GM12878 (cell line): ENCODE data around the gene ZNF619. TPM values are rescaled to one million over a fixed set of nuclear protein-coding genes. Genes with fewer than 3 reads are reported as not detected.

Experiments
- ATAC-seq: fragments of 200-7000 bp; cut with Tn5 transposase; 3 replicates; pipeline ENCODE4 v1.9.1; 2020; ENCODE audit warnings: mild to moderate bottlenecking, moderate library complexity
- BruUV-seq: library from RNA; stranded (reverse); fragments of 400-500 nt; replicated peaks from 2 replicates; lab custom pipeline; 2021; lab: Mats Ljungman, UMichigan
- CTCF ChIA-PET: fragments of 300-600 bp; sonication (Branson Sonifier 250); formaldehyde crosslinking; extraction: SDS; loops from one replicate; lab custom pipeline; 2021; ENCODE audit warnings: inconsistent platforms; lab: Yijun Ruan, JAX
- POLR2A ChIA-PET: fragments of 350-600 bp; formaldehyde crosslinking; extraction: SDS; loops from one replicate; lab custom pipeline; 2021; ENCODE audit warnings: inconsistent platforms; lab: Charles Lee
- RAD21 ChIA-PET: fragments of 300-600 bp; sonication (Branson Sonifier 250); formaldehyde crosslinking; loops from one replicate; lab custom pipeline; 2023; ENCODE audit warnings: antibody characterized with exemption; ENCODE audit not compliant: unreplicated experiment; lab: Charles Lee
- SMC1A ChIA-PET: fragments of 300-600 bp; sonication (Branson Sonifier 250); formaldehyde crosslinking; loops from one replicate; lab custom pipeline; 2023; ENCODE audit not compliant: unreplicated experiment, uncharacterized antibody; lab: Charles Lee
- DNase-seq: peaks from one replicate; pipeline ENCODE4 v3.0.0-alpha.2; 2011; ENCODE audit warnings: low read depth, low spot score
- FAIRE-seq: peaks from 3 replicates; lab custom pipeline; 2011; peaks lifted over from hg19 to GRCh38; lab: Jason Lieb, UNC
- H2AFZ ChIP-seq: 2 replicates; pipeline ENCODE4 v1.6.0; 2011; ENCODE audit warnings: low read depth, low read length, control low read depth; ENCODE audit not compliant: control insufficient read depth
- H3K27ac ChIP-seq: 2 replicates; pipeline ENCODE4 v1.5.1; 2011; ENCODE audit warnings: control low read depth; ENCODE audit not compliant: control insufficient read depth, insufficient read depth
- H3K27me3 ChIP-seq, 2 experiments: replicated peaks in 1 of 2; 2 replicates each; pipeline versions ENCODE4 v1.6.0 to v1.6.1; 2011; ENCODE audit warnings: low read length in 1 of 2; ENCODE audit not compliant: control insufficient read depth in 2 of 2, insufficient read depth in 2 of 2
- H3K36me3 ChIP-seq, 2 experiments: 2 replicates each; pipeline ENCODE4 v1.5.1; 2011; ENCODE audit warnings: low read length in 1 of 2; ENCODE audit not compliant: control insufficient read depth in 2 of 2, insufficient read depth in 2 of 2
- H3K4me1 ChIP-seq: 2 replicates; pipeline ENCODE4 v1.6.1; 2011; ENCODE audit warnings: mild to moderate bottlenecking, low read length, moderate library complexity, mixed read lengths; ENCODE audit not compliant: control insufficient read depth, insufficient read depth
- H3K4me2 ChIP-seq: 2 replicates; pipeline ENCODE4 v1.6.0; 2011; ENCODE audit warnings: control low read depth; ENCODE audit not compliant: control insufficient read depth, insufficient read depth
- H3K4me3 ChIP-seq: fragments of 200-600 bp; sonication (generic); 2 replicates; pipeline ENCODE4 v1.5.1; 2016
- H3K79me2 ChIP-seq: 2 replicates; pipeline ENCODE4 v1.6.0; 2011; ENCODE audit warnings: low read length; ENCODE audit not compliant: control insufficient read depth, insufficient read depth
- H3K9ac ChIP-seq: 2 replicates; pipeline ENCODE4 v1.8.0; 2011; ENCODE audit warnings: low read length, control low read depth, mixed read lengths; ENCODE audit not compliant: control insufficient read depth, insufficient read depth
- H3K9me3 ChIP-seq: replicated peaks from 3 replicates; pipeline ENCODE4 v1.5.1; 2011; ENCODE audit warnings: mild to moderate bottlenecking, low read length; ENCODE audit not compliant: control insufficient read depth, insufficient read depth
- H4K20me1 ChIP-seq: 2 replicates; pipeline ENCODE4 v1.6.0; 2011; ENCODE audit not compliant: control insufficient read depth, insufficient read depth
- BHLHE40 ChIP-seq, 2 experiments: fragments of 450-650 bp in 1 of 2; IDR thresholded peaks; 2 replicates each; pipeline ENCODE4 v1.6.1; 2011 to 2017; ENCODE audit warnings: low read depth in 2 of 2, borderline replicate concordance in 1 of 2, improper control_type of control experiment in 1 of 2, low read length in 1 of 2, mild to moderate bottlenecking in 1 of 2
- E4F1 ChIP-seq: fragments of 450-650 bp; IDR thresholded peaks from 2 replicates; pipeline ENCODE4 v1.6.1; 2018; ENCODE audit warnings: borderline replicate concordance, mild to moderate bottlenecking; ENCODE audit not compliant: partially characterized antibody
- EP300 ChIP-seq, 2 experiments: fragments of 150-350 bp in 1 of 2; IDR thresholded peaks; 2 replicates each; pipeline ENCODE4 v1.6.1; 2011 to 2012; ENCODE audit warnings: low read depth in 2 of 2, low read length in 2 of 2, borderline replicate concordance in 1 of 2, improper control_type of control experiment in 1 of 2, inconsistent platforms in 1 of 2; ENCODE audit not compliant: control insufficient read depth in 1 of 2
- HCFC1 ChIP-seq: fragments of 150-350 bp; IDR thresholded peaks from 2 replicates; pipeline ENCODE4 v1.6.1; 2014; ENCODE audit warnings: low read length
- LARP7 ChIP-seq: fragments of 450-650 bp; IDR thresholded peaks from 2 replicates; pipeline ENCODE4 v1.6.1; 2017; ENCODE audit warnings: mild to moderate bottlenecking
- SMAD5 ChIP-seq: IDR thresholded peaks from 2 replicates; pipeline ENCODE4 v1.6.1; 2016; ENCODE audit warnings: antibody characterized with exemption, low read depth
- ZNF24 ChIP-seq: fragments of 450-650 bp; IDR thresholded peaks from 2 replicates; pipeline ENCODE4 v1.6.1; 2017; ENCODE audit warnings: antibody characterized with exemption, mild to moderate bottlenecking
- ZSCAN29 ChIP-seq: fragments of 450-650 bp; IDR thresholded peaks from 2 replicates; pipeline ENCODE4 v1.6.1; 2017; ENCODE audit warnings: mild to moderate bottlenecking, moderate library complexity
- WGBS: methylation state at CpG from one replicate; pipeline ENCODE4 v1.1.6; 2016; ENCODE audit warnings: low lambda C conversion rate; ENCODE audit not compliant: insufficient replicate concordance, insufficient coverage; ENCODE audit errors: missing lambda C conversion rate; 5-methylcytosine and 5-hydroxymethylcytosine counted together
- in situ Hi-C: fragments of 300-500 bp; cut with MboI; formaldehyde crosslinking; loops from 9 replicates; pipeline ENCODE4 v1.14.3; 2018; ENCODE audit warnings: mixed read lengths
- intact Hi-C: fragments of 100-400 bp; cut with micrococcal nuclease; formaldehyde crosslinking; loops from one replicate; pipeline ENCODE4 v1.14.2; 2022; ENCODE audit not compliant: unreplicated experiment
- polyA plus RNA-seq, 11 experiments: library from polyadenylated mRNA; depleted of rRNA in 4 of 11; unstranded in 6 of 11; stranded (reverse) in 5 of 11; fragments of >200 nt; fragmentation: Nextera tagmentation in 4 of 11; fragmentation: Illumina TruSeq in 1 of 11; extraction: Ambion mirVana in 4 of 11; extraction: Trizol in 1 of 11; gene quantifications; 1 replicate in 1 of 11; 2 replicates in 10 of 11; pipeline versions ENCODE4 v1.2.1 to v1.2.3, GENCODE V29; 2011 to 2016; ENCODE audit warnings: inconsistent platforms in 2 of 11, missing spikeins in 2 of 11, low read depth in 1 of 11
- total RNA-seq, 4 experiments: library from RNA; depleted of rRNA in 3 of 4; stranded (reverse); fragments of >200 nt in 3 of 4; fragmentation: Illumina TruSeq in 1 of 4; extraction: Trizol in 1 of 4; gene quantifications; 2 replicates each; pipeline versions ENCODE4 v1.2.1 to v1.2.3, GENCODE V29; 2013 to 2021

Gene ZNF619
- total and polyA plus RNA-seq, 10 of the 15 experiments (the other 5 are each of a cell fraction or from before 2014, with no cell fraction given), result 0.42 to 7.5 (median 3.7) TPM

- TF ChIP-seq E4F1 (no peak), SMAD5 (no peak), EP300 (IDR thresholded peaks at IDR 0.05; ENCODE audit: borderline replicate concordance in 1 of 2, control insufficient read depth in 1 of 2, low read depth in 2 of 2, low read length in 2 of 2) (no peak), ZSCAN29 (no peak)
- TF ChIP-seq, all 136 proteins: peak for 0
Measured at GRCh38 chr3:40490916-40491315, 14.0 kb downstream of the ZNF619 start (continued).

- Histone ChIP-seq H3K27ac (no peak overlapping the region), H3K36me3 (no peaks in the 10 kb centered on the region), H3K9me3 (no peaks in the 10 kb centered on the region), H2AFZ (no peak overlapping the region), H3K79me2 (no peaks in the 10 kb centered on the region), H3K9ac (no peak overlapping the region), H3K4me2 (no peak overlapping the region), H3K4me1 (no peaks in the 10 kb centered on the region), H4K20me1 (no peaks in the 10 kb centered on the region), H3K4me3 (no peak overlapping the region), H3K27me3 (no peaks in the 10 kb centered on the region)
- DNase-seq (no peak), FAIRE-seq (no peak), ATAC-seq (no peak)
- TF ChIP-seq BHLHE40 (IDR thresholded peaks at IDR 0.05; ENCODE audit: borderline replicate concordance in 1 of 2, low read depth in 2 of 2, low read length in 1 of 2) (no peak), HCFC1 (no peak), ZNF24 (no peak), LARP7 (no peak)
- ChIA-PET CTCF (interaction anchor here (1.1 to 1.2 kb wide), 2 partner anchors 167 to 186 kb away, joined by 3 to 4 read pairs; no protein-coding TSS in a partner anchor), POLR2A (no interaction called here), SMC1A (interaction anchor here (0.7 kb wide), 1 partner anchor 14 kb away, joined by 3 read pairs; no protein-coding TSS in a partner anchor), RAD21 (no interaction called here)
- in situ Hi-C loops, result no loop called here
- WGBS, result 50% methylated on average over 2 of the region's 2 CpGs
- intact Hi-C loops, result no loop called here
- no TSS peak for BruUV-seq
Measured at GRCh38 chr3:40494698-40495097, 17.8 kb downstream of the ZNF619 start.
